Immature natural killer cell (primary cell): ENCODE results near the gene C14orf93. TPM values are rescaled to one million over a fixed set of nuclear protein-coding genes. Genes with fewer than 3 reads are reported as not detected.

Source experiments
- DNase-seq, 3 donors: peaks; one replicate each; pipeline ENCODE4 v3.0.0; 2022; ENCODE audit warnings: mixed read lengths in 1 of 3
- H3K27ac Mint-ChIP-seq, 6 donors: one replicate each; pipeline ENCODE4 v1.8.0; 2020; ENCODE audit warnings: mixed read lengths in 6 of 6, mild to moderate bottlenecking in 5 of 6, inconsistent platforms in 4 of 6, moderate library complexity in 3 of 6
- H3K27me3 Mint-ChIP-seq, 3 donors: one replicate each; pipeline ENCODE4 v1.8.0; 2020 to 2021; ENCODE audit warnings: low read depth in 3 of 3, mild to moderate bottlenecking in 3 of 3, mixed read lengths in 3 of 3, moderate library complexity in 3 of 3, inconsistent platforms in 1 of 3
- H3K36me3 Mint-ChIP-seq, 3 donors: one replicate each; pipeline ENCODE4 v1.8.0; 2020; ENCODE audit warnings: mixed read lengths in 3 of 3, inconsistent platforms in 2 of 3, mild to moderate bottlenecking in 2 of 3
- H3K4me1 Mint-ChIP-seq, 2 donors: one replicate each; pipeline ENCODE4 v1.8.0; 2020; ENCODE audit warnings: inconsistent platforms in 2 of 2, mild to moderate bottlenecking in 2 of 2, mixed read lengths in 2 of 2, moderate library complexity in 1 of 2
- H3K4me3 Mint-ChIP-seq, 5 donors: one replicate each; pipeline ENCODE4 v1.8.0; 2020; ENCODE audit warnings: mild to moderate bottlenecking in 5 of 5, mixed read lengths in 5 of 5, inconsistent platforms in 3 of 5, moderate library complexity in 3 of 5
- H3K9me3 Mint-ChIP-seq, 6 donors: one replicate each; pipeline ENCODE4 v1.8.0; 2020; ENCODE audit warnings: mild to moderate bottlenecking in 6 of 6, mixed read lengths in 6 of 6, inconsistent platforms in 4 of 6, moderate library complexity in 3 of 6
- polyA plus RNA-seq, 3 donors: library from polyadenylated mRNA; unstranded; fragments of 300-500 nt; fragmentation: Illumina TruSeq; gene quantifications; one replicate each; pipeline ENCODE4 v1.2.3, GENCODE V29; 2021

The C14orf93 gene
- 1 to 10 TPM; 3.4 to 9.8 (median 5.0) TPM for polyA plus RNA-seq

DNA sequence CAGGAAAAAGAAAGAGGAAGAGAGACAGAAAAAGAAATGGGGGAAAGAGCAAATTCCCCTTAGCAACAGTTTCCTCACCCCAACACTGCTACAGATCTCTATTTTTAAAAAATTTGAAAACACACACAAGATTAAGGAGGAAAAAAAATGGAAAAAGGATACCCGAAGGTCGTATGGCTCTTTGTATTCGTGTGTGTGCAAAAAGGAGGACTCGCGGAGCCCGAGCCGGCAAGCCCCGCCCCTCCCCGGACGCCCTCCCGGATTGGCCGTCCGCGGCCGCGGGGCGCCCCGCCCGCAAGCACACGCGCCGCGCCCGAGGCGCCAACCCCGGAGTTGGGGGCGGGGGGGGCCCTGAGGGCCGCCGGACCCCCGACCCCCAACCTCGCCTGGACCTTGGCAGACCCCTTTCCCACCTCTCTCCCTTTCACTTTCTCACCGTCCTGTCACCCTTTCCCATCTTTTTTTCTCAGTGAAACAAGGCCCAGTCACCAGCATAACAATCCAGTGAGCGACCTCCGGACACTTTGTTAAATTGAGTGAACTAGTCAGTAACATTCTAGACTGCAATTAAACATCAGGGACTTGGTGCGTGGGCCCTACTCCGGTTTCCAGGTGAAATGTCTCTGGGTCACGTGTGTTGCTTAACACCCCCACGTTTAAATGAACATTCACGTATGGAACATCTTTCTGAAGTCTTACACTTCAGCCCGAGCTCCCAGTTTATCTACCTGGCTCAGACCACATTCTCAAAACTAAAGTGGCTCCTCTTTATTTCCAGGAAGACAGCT, at the start of gene C14orf93:
Gene C14orf93 (minus strand): TSS at position 205 of the 788 bp plus-strand sequence. CDS start 11,120 bp downstream, outside the sequence.
- H3K27ac Mint-ChIP-seq, result peak within 1 kb of the TSS; percentile 92 to 99 (median 97)
- DNase-seq, result peak; percentile 66 to 73 (median 72)
- H3K9me3 Mint-ChIP-seq, result no peaks in the 10 kb centered on the region
- H3K27me3 Mint-ChIP-seq, result peaks cover 2 to 12% (median 7%) of the 10 kb centered on the region in 3 donors
- peaks cover 45 to 50% of the 10 kb centered on the region in 2 donors for H3K4me1 Mint-ChIP-seq
- no peaks in the 10 kb centered on the region for H3K36me3 Mint-ChIP-seq
- peak within 1 kb of the TSS; percentile 95 to 100 (median 97) for H3K4me3 Mint-ChIP-seq

DNA sequence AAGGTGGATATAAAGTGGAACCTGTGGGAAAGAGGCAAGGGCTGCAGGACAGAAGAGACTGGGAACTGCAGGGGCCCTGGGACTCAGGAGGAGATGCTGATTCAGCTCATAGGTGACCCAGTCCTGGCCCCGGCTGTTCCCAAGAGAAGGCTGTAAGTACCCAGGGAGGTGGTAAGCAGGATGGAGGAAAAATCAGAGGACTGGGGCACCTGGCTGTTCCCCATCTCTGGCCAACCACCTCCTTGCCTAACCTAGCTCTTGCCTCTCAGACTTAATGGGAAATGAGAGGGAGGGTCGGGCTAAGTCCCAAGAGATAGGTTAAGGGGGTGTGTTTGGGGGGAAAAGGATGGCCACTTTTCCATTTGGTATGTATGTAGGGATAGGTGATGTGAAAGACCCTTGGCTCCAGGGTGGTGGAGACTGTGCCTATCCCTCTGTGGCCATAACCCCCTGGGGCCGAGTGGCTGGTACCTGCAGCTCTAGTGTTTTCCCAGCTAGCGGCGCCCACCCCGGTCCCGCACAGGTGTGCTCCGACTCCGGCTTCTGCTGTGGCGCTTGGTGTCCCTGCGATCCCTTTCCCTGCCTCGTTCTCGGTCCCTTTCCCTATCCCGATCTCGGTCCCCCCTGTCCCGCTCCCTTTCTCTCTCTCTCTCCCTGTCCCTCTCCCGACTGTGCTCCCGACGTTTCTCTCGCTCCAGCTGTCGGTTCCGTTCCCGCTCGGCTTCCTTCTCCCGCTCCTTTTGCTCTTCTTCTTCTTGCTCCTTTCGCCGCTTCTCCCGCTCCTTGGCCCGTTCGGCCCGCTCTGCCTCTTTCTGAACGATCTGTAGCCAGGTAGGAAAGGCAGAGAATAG, 48.9 kb upstream of the C14orf93 start:
- Mint-ChIP-seq H3K27me3 (peaks cover 0 to 5% (median 2%) of the 10 kb centered on the region in 3 donors), H3K4me3 (peak overlapping the region in 2 of 5 donors; percentile 15 to 38), H3K36me3 (peaks cover 0 to 24% (median 11%) of the 10 kb centered on the region in 3 donors), H3K27ac (no peak overlapping the region), H3K9me3 (peaks cover 0 to 1% (median 0%) of the 10 kb centered on the region in 6 donors), H3K4me1 (peaks cover 18 to 19% of the 10 kb centered on the region in 2 donors)
- no peak for DNase-seq

GRCh38 chr14:23057757-23058653, 48.1 kb upstream of the C14orf93 start:
- H3K27me3 Mint-ChIP-seq, result peaks cover 0 to 5% (median 2%) of the 10 kb centered on the region in 3 donors
- peaks cover 0 to 16% (median 6%) of the 10 kb centered on the region in 3 donors for H3K36me3 Mint-ChIP-seq
- peaks cover 0 to 1% (median 0%) of the 10 kb centered on the region in 6 donors for H3K9me3 Mint-ChIP-seq
- H3K4me3 Mint-ChIP-seq, result peak overlapping the region; percentile 86 to 92 (median 89)
- peak overlapping the region in 4 of 6 donors; percentile 40 to 69 (median 58) for H3K27ac Mint-ChIP-seq
- H3K4me1 Mint-ChIP-seq, result peaks cover 18 to 19% of the 10 kb centered on the region in 2 donors
- peak; percentile 80 to 84 (median 80) for DNase-seq

DNA sequence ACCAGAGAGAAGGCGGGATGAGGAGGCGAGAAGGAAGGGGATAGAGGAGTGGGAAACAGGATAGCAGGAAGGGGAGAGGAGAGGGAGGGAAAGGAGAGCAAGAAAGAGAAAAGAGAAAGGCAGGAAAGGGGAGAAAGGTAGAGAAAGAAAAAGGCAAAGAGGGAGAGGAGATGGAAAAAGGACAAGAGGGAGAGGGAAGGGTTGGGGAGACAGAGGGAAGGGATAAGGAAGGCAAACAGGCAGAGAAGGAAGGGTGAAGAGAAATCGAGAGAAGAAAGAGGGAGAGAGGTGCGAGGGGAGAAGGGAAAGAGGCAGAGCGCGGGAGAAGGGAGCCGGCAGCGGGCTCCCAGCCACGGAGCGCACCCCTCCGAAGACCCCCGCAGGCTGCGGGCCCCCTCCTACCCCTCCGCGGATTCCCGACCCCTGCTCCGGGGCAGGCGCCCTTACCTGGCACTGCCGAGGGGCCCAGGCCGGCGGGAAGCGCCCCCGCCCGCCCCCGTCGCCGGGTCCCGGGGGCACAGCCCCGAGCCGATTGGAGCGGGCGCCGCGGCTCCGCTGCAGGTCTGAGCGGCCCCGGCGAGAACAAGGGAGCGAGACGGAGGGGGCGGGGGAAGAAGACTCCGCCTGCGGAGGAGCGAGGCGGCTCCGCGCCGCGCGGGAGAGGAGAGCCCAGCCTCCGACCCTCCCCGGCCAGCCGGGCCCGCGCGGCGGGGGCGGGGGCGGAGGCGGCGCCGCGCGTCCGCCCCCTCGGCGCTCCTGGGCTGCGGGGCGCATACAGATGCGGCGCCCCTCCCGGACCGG, 47.2 kb upstream of the C14orf93 start, which contains the start of gene CDH24:
Gene CDH24 (minus strand): TSS at position 565 of the 801 bp plus-strand sequence. CDS start 1,787 bp downstream, outside the sequence.
- peaks cover 0 to 7% (median 3%) of the 10 kb centered on the region in 3 donors for H3K36me3 Mint-ChIP-seq
- peaks cover 0 to 5% (median 2%) of the 10 kb centered on the region in 3 donors for H3K27me3 Mint-ChIP-seq
- peak; percentile 64 to 71 (median 70) for DNase-seq
- peak within 1 kb of the TSS; percentile 88 to 92 (median 89) for H3K4me3 Mint-ChIP-seq
- peak within 1 kb of the TSS in 5 of 6 donors; percentile 57 to 83 (median 71) for H3K27ac Mint-ChIP-seq
- H3K4me1 Mint-ChIP-seq, result peaks cover 18 to 19% of the 10 kb centered on the region in 2 donors
- H3K9me3 Mint-ChIP-seq, result peaks cover 0 to 1% (median 0%) of the 10 kb centered on the region in 6 donors

- H3K4me3 Mint-ChIP-seq, result peak overlapping the region; percentile 78 to 91 (median 88)
- peaks cover 18 to 19% of the 10 kb centered on the region in 2 donors for H3K4me1 Mint-ChIP-seq
- peak; percentile 64 to 65 (median 64) for DNase-seq
- H3K27me3 Mint-ChIP-seq, result peaks cover 0 to 5% (median 2%) of the 10 kb centered on the region in 3 donors
- peaks cover 0 to 1% (median 0%) of the 10 kb centered on the region in 6 donors for H3K9me3 Mint-ChIP-seq
- peaks cover 0 to 5% (median 3%) of the 10 kb centered on the region in 3 donors for H3K36me3 Mint-ChIP-seq
- peak overlapping the region in 4 of 6 donors; percentile 53 to 83 (median 74) for H3K27ac Mint-ChIP-seq
Measured at GRCh38 chr14:23056145-23056955, 46.4 kb upstream of the C14orf93 start.

GRCh38 chr14:23055621-23056144, 45.7 kb upstream of the C14orf93 start:
- peaks cover 0 to 3% (median under 1%) of the 10 kb centered on the region in 3 donors for H3K36me3 Mint-ChIP-seq
- peaks cover 0 to 5% (median 2%) of the 10 kb centered on the region in 3 donors for H3K27me3 Mint-ChIP-seq
- no peak for DNase-seq
- H3K9me3 Mint-ChIP-seq, result peaks cover 0 to 1% (median 0%) of the 10 kb centered on the region in 6 donors
- peak overlapping the region in 4 of 5 donors; percentile 78 to 91 (median 88) for H3K4me3 Mint-ChIP-seq
- H3K27ac Mint-ChIP-seq, result peak overlapping the region in 1 of 6 donors; percentile 53
- peaks cover 18 to 19% of the 10 kb centered on the region in 2 donors for H3K4me1 Mint-ChIP-seq

GRCh38 chr14:23055147-23055550, 45.2 kb upstream of the C14orf93 start:
- peak overlapping the region in 1 of 6 donors; percentile 40 for H3K27ac Mint-ChIP-seq
- peaks cover 0 to 1% (median 0%) of the 10 kb centered on the region in 6 donors for H3K9me3 Mint-ChIP-seq
- DNase-seq, result no peak
- peaks cover 0 to 5% (median 2%) of the 10 kb centered on the region in 3 donors for H3K27me3 Mint-ChIP-seq
- no peak overlapping the region for H3K4me3 Mint-ChIP-seq
- H3K4me1 Mint-ChIP-seq, result peaks cover 18 to 19% of the 10 kb centered on the region in 2 donors
- H3K36me3 Mint-ChIP-seq, result peaks cover 0 to 3% (median 0%) of the 10 kb centered on the region in 3 donors

- Mint-ChIP-seq H3K27me3 (peaks cover 0 to 3% (median 2%) of the 10 kb centered on the region in 3 donors), H3K27ac (no peak overlapping the region), H3K9me3 (no peaks in the 10 kb centered on the region), H3K36me3 (peaks cover 0 to 3% (median 0%) of the 10 kb centered on the region in 3 donors), H3K4me3 (no peak overlapping the region), H3K4me1 (peaks cover 17 to 19% of the 10 kb centered on the region in 2 donors)
- DNase-seq, result no peak
Measured at GRCh38 chr14:23054000-23054811, 44.3 kb upstream of the C14orf93 start.

GRCh38 chr14:23053426-23053825, 43.5 kb upstream of the C14orf93 start:
- H3K4me1 Mint-ChIP-seq, result peaks cover 16 to 19% of the 10 kb centered on the region in 2 donors
- peak overlapping the region in 1 of 6 donors; percentile 58 for H3K27ac Mint-ChIP-seq
- H3K4me3 Mint-ChIP-seq, result no peak overlapping the region
- peaks cover 0 to 3% (median 2%) of the 10 kb centered on the region in 3 donors for H3K27me3 Mint-ChIP-seq
- H3K9me3 Mint-ChIP-seq, result no peaks in the 10 kb centered on the region
- peaks cover 0 to 3% (median 0%) of the 10 kb centered on the region in 3 donors for H3K36me3 Mint-ChIP-seq
- DNase-seq, result no peak

DNA sequence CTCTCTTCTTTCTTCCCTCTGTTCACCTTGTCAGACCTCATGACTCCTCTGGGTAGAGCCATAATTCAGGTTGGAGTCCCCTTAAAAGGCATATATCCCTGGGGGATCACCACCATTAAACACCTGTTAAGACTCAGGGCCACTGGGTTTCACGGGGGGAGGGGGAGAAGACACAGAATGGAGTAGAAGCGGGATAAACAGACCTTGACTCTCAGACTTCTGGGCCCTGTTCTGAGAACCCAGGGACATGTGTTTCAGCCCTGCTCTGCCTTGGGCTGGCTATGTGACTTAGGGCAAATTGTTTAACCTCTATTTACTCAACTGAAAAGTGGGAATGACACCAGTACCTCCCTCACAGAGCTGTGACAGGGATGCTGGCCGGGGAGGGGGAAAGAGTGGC, 42.7 kb upstream of the C14orf93 start:
- H3K36me3 Mint-ChIP-seq, result no peaks in the 10 kb centered on the region
- DNase-seq, result no peak
- no peak overlapping the region for H3K27ac Mint-ChIP-seq
- H3K4me3 Mint-ChIP-seq, result no peak overlapping the region
- H3K27me3 Mint-ChIP-seq, result peaks cover 0 to 2% (median 0%) of the 10 kb centered on the region in 3 donors
- no peaks in the 10 kb centered on the region for H3K9me3 Mint-ChIP-seq
- H3K4me1 Mint-ChIP-seq, result peaks cover 12 to 13% of the 10 kb centered on the region in 2 donors
